ENCODE measurements around the gene SURF1.

DNA sequence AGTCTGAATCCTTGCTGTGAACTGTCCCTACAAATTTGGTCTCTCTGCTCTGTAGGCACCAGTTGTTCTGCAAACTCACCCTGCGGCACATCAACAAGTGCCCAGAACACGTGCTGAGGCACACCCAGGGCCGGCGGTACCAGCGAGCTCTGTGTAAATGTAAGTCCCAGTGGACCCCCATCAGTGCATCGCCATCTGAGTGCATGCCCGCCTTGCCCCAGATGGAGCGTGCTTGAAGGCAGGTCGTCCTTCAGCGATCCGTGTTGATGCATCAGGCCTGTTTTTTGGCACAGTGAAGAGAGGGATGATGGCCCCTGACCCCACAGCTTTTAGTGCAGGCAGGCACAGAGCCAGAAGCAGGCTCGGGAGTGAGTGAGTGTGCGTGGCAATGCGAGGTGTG lies 1.4 kb upstream of the SURF1 start:
- no peak for TF ChIP-seq CTCF (IDR thresholded peaks at IDR 0.05; ENCODE audit: insufficient read depth, low read length)
- no peak for TF ChIP-seq REST (IDR thresholded peaks at IDR 0.05; ENCODE audit: insufficient replicate concordance, low read depth)
- TF ChIP-seq GABPA (IDR thresholded peaks at IDR 0.05; ENCODE audit: low read depth), result no peak
- TF ChIP-seq POLR2AphosphoS5 (IDR thresholded peaks at IDR 0.05; ENCODE audit: low read depth), result no peak

All from HL-60 (cell line).